AG04450 (cell line): ENCODE results near the gene XCL1. TPM values are rescaled to one million over a fixed set of nuclear protein-coding genes. Genes with fewer than 3 reads are reported as not detected.
"Not testable (repeated sequence)": the region's sequence is repeated elsewhere in the genome, so short reads cannot be mapped to it uniquely, and the experiment has no call there.

Experiments used
- CTCF ChIA-PET: fragments of 300-600, 350-600 bp; formaldehyde crosslinking; extraction: SDS; loops from one replicate; lab custom pipeline; 2022; ENCODE audit warnings: antibody characterized with exemption, inconsistent platforms; lab: Charles Lee
- POLR2A ChIA-PET: fragments of 350-600 bp; formaldehyde crosslinking; extraction: SDS; loops from one replicate; lab custom pipeline; 2021; ENCODE audit warnings: antibody characterized with exemption, inconsistent platforms; lab: Yijun Ruan, JAX
- DNase-seq: peaks from one replicate; pipeline ENCODE4 v3.0.0-alpha.2; 2011; ENCODE audit warnings: low read depth, low spot score
- H3K27ac ChIP-seq: one replicate; pipeline ENCODE4 v1.5.1; 2012; ENCODE audit warnings: low read depth, low read length, control low read depth
- H3K27me3 ChIP-seq: one replicate; pipeline ENCODE4 v1.6.0; 2012; ENCODE audit warnings: low read length; ENCODE audit not compliant: control insufficient read depth, insufficient read depth
- H3K4me3 ChIP-seq: 2 replicates; pipeline ENCODE4 v1.5.1; 2011; ENCODE audit warnings: mild to moderate bottlenecking, low read depth, low read length, control low read depth
- H3K9me3 ChIP-seq: 2 replicates; pipeline ENCODE4 v1.5.1; 2012; ENCODE audit warnings: low read length; ENCODE audit not compliant: control insufficient read depth, insufficient read depth
- CTCF ChIP-seq: IDR thresholded peaks from 2 replicates; pipeline ENCODE4 v1.5.1; 2011; ENCODE audit warnings: low read depth, low read length, control low read depth, inconsistent platforms
- polyA minus RNA-seq: library from RNA; depleted of rRNA, polyadenylated mRNA; stranded (reverse); fragments of >200 nt; gene quantifications from 2 replicates; pipeline ENCODE4 v1.2.3, GENCODE V29; 2011; rRNA and poly(A)+ RNA removed
- polyA plus RNA-seq: library from polyadenylated mRNA; depleted of rRNA; stranded (reverse); fragments of >200 nt; gene quantifications from 2 replicates; pipeline ENCODE4 v1.2.3, GENCODE V29; 2011; rRNA removed

XCL1 gene
- polyA plus RNA-seq (not detected in 2 replicates), polyA minus RNA-seq (not detected in 2 replicates)

DNA sequence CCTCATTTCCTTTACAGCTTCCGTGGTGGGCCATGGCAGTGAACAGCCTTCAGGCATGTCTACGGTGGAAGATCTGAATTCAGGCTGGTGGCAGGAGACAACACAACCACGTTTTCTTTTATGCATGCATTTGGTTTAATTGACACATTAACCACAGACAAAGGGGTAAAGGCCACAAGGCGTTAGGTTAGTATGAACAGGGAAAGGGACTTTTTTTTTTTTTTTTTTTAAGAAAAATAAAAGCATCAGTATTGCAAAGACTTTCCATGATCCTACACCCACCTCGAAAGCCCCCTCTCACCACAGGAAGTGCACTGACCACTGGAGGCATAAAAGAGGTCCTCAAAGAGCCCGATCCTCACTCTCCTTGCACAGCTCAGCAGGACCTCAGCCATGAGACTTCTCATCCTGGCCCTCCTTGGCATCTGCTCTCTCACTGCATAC is at the start of gene XCL1:
TSS of gene XCL1 (plus strand) at position 361 of the 444 bp plus-strand sequence. CDS start at position 394, 33 bp downstream.
- H3K4me3 ChIP-seq, DNase-seq, H3K9me3 ChIP-seq, H3K27me3 ChIP-seq, H3K27ac ChIP-seq, POLR2A ChIA-PET: not testable (repeated sequence)
- CTCF ChIA-PET: interaction anchor here (1.4 kb wide), 1 partner anchor 235 kb away, joined by 3 read pairs; no protein-coding TSS in a partner anchor

DNA sequence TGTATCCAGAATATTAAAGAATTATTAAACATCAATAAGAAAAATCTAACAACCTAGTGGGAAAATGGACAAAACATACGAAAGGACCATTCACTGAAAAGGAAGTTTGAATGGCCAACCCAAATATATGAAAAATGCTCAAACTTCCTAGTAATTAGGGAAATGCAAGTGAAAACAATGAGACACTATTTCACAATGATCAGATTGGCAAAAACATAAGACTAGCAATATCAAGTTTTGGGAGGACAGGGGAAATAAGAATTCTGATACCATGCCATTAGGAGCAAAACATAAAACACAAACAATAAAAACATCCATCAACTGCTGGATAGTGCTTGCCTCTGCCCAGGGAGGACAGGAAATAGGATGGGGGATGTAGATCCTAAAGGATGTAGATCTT is 46.9 kb upstream of the XCL1 start:
- ChIA-PET POLR2A (no interaction called here), CTCF (no interaction called here)

DNA sequence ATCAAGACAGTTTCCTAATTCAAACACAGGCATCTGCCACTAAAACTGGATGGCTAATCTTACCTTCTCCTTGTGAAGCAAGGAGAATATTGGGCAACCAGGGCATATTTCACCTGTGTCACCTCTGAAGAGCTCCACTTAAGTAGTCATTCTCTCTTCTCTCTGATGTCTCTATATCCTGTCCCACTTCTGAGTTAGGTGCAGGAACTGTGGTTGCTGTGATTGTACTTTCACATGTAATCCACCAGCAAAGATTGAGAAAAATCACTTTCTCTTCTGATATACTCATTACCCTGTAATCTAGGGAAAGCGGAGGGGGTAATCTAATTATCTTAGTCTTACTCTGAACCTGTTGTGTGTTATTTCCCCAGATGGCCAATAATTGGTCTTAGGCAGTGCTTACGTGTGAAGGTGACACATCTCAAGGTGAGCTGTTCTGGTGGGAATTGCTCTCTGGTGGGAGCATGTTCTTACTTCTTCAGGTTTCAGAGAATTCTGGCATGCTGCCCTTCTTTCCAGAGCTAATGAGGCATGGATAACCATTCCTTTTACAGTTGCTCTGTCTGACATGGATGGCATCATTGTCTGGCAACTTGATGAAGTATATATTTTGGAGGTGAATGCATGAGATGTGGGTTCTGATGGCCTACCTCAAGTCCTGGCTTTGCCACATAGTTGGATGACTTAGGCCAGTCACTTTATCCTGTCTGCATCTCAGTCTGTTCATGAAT is 44.6 kb upstream of the XCL1 start:
- H3K4me3 ChIP-seq: no peak overlapping the region
- TF ChIP-seq CTCF: no peak
- no peaks in the 10 kb centered on the region for H3K9me3 ChIP-seq
- DNase-seq: no peak
- CTCF ChIA-PET: no interaction called here
- no peak overlapping the region for H3K27ac ChIP-seq
- no peaks in the 10 kb centered on the region for H3K27me3 ChIP-seq
- POLR2A ChIA-PET: no interaction called here

More for the DNA sequence above, 46.9 kb upstream of the XCL1 start:
- H3K9me3 ChIP-seq: no peaks in the 10 kb centered on the region
- DNase-seq: no peak
- no peaks in the 10 kb centered on the region for H3K27me3 ChIP-seq
- H3K27ac ChIP-seq: no peak overlapping the region
- no peak for TF ChIP-seq CTCF
- no peak overlapping the region for H3K4me3 ChIP-seq

DNA sequence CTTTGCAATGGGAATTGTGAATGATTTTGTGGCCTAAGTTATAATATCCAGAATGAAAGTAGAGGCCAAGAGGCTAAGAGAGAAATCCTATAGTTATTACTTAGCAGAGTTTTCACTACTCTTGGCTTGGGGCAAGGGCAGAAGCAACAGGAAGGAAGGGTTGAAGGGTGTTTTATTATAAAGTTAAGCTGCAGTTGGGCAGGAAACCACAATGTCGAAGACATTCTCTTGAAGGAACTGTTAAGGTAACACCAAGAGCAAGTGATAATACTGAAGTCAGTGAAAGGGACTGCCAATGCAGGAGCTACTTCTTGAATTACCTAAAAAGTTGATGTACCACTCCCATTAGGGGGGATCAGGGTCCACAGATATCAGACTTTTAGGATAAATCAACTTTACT is 40.9 kb upstream of the XCL1 start:
- ChIA-PET POLR2A (no interaction called here), CTCF (interaction anchor here (0.6 kb wide), 1 partner anchor 10 kb away, joined by 3 read pairs; no protein-coding TSS in a partner anchor)
- Histone ChIP-seq H3K9me3 (no peaks in the 10 kb centered on the region), H3K27me3 (no peaks in the 10 kb centered on the region), H3K4me3 (no peak overlapping the region), H3K27ac (no peak overlapping the region)
- no peak for DNase-seq
- no peak for TF ChIP-seq CTCF

- H3K27ac ChIP-seq, H3K27me3 ChIP-seq, H3K9me3 ChIP-seq, H3K4me3 ChIP-seq, DNase-seq, POLR2A ChIA-PET, CTCF ChIA-PET: not testable (repeated sequence)
These were observed 35.6 kb upstream of the XCL1 start for GRCh38 chr1:168540798-168541197.

DNA sequence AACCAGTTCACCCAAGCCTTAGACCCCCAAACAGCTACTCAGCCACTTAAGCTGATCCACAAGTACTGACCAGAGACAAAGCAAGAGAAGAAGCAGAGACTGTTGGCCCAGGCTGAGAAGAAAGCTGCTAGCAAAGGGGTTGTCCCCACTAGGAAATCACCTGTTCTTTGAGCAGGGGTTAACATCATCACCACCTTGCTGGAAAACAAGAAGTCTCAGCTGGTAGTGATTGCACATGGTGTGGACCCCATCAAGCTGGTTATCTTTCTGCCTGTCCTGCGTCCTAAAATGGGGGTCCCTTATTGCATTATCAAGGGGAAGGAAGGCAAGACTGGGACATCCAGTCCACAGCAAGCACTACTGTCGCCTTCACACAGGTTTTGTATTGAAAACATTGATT is 33.4 kb upstream of the XCL1 start:
- DNase-seq, H3K9me3 ChIP-seq, H3K4me3 ChIP-seq, CTCF ChIA-PET, H3K27ac ChIP-seq, H3K27me3 ChIP-seq, POLR2A ChIA-PET: not testable (repeated sequence)

GRCh38 chr1:168543840-168544498 is 32.4 kb upstream of the XCL1 start, which contains the start of gene XCL2:
TSS of gene XCL2 (minus strand) at chr1:168543997. CDS start at chr1:168543964, 33 bp downstream.
- DNase-seq, POLR2A ChIA-PET, CTCF ChIA-PET: not testable (repeated sequence)

More at GRCh38 chr1:168543840-168544498, 32.4 kb upstream of the XCL1 start, which contains the start of gene XCL2:
- H3K27me3 ChIP-seq, H3K4me3 ChIP-seq, H3K9me3 ChIP-seq, H3K27ac ChIP-seq: not testable (repeated sequence)
